Sciatic nerve (tissue), 2 donors: ENCODE results near the gene BTN1A1. TPM values are rescaled to one million over a fixed set of nuclear protein-coding genes. Genes with fewer than 3 reads are reported as not detected.
"Not testable (repeated sequence)": the region's sequence is repeated elsewhere in the genome, so short reads cannot be mapped to it uniquely, and the experiment has no call there.

Experiments
- ATAC-seq: fragments of 200-7000 bp; cut with Tn5 transposase; one replicate; pipeline ENCODE4 v1.9.1; 2020; ENCODE audit warnings: mild to moderate bottlenecking, moderate library complexity
- DNase-seq: peaks from one replicate; pipeline ENCODE4 v3.0.0-alpha.2; 2020; ENCODE audit warnings: low spot score
- intact Hi-C: fragments of 100-400 bp; cut with DNase I; formaldehyde crosslinking; loops from one replicate; pipeline ENCODE4 v1.14.2; 2022
- total RNA-seq: library from RNA; stranded (reverse); fragmentation: NEBNext Ultra II Directional; extraction: Animal tissue kit (Norgen Biotek cat#: 25700); gene quantifications from one replicate; pipeline ENCODE4 v1.2.1, GENCODE V29; 2021
- donor health status: DM: no; HTN: no; CAD: no.
- donor health status: DM: no; HTN: no; CAD: no.

The BTN1A1 gene
- total RNA-seq, 1 donor from 2014 or later: not detected

- peak; percentile 93 for DNase-seq
- intact Hi-C loops: no loop called here
- peak; percentile 76 for ATAC-seq
These were observed 32.8 kb downstream of the BTN1A1 start for GRCh38 chr6:26532699-26533531.

- DNase-seq (no peak), ATAC-seq (no peak)
- intact Hi-C loops: no loop called here
These were observed 33.4 kb downstream of the BTN1A1 start for GRCh38 chr6:26533532-26533931.

- ATAC-seq (no peak), DNase-seq (no peak)
- intact Hi-C loops: no loop called here
These were observed 34.8 kb downstream of the BTN1A1 start for GRCh38 chr6:26534681-26535465.

GRCh38 chr6:26536571-26537159 lies 36.6 kb downstream of the BTN1A1 start:
- intact Hi-C loops: no loop called here
- ATAC-seq: peak; percentile 2
- no peak for DNase-seq

GRCh38 chr6:26537160-26537845 lies 37.2 kb downstream of the BTN1A1 start:
- intact Hi-C loops: no loop called here
- peak; percentile 94 for DNase-seq
- ATAC-seq: peak; percentile 88

- DNase-seq (peak; percentile 88), ATAC-seq (peak; percentile 92)
- intact Hi-C loops: no loop called here
These were observed 37.9 kb downstream of the BTN1A1 start, which contains the start of gene HMGN4 for GRCh38 chr6:26537846-26538571. Gene HMGN4 (plus strand): TSS chr6:26538366. CDS start chr6:26545207, 6,841 bp downstream.

- peak; percentile 1 for ATAC-seq
- intact Hi-C loops: no loop called here
- DNase-seq: no peak
These were observed 38.4 kb downstream of the BTN1A1 start for GRCh38 chr6:26538572-26538902.

- no peak for DNase-seq
- no peak for ATAC-seq
- intact Hi-C loops: no loop called here
These were observed 39.0 kb downstream of the BTN1A1 start for GRCh38 chr6:26539071-26539615.

GRCh38 chr6:26541579-26541978 lies 41.5 kb downstream of the BTN1A1 start:
- DNase-seq (no peak), ATAC-seq (no peak)
- intact Hi-C loops: no loop called here

- no peak for DNase-seq
- intact Hi-C loops: no loop called here
- no peak for ATAC-seq
These were observed 43.9 kb downstream of the BTN1A1 start for GRCh38 chr6:26543953-26544352.

- DNase-seq: no peak
- intact Hi-C loops: no loop called here
- ATAC-seq: no peak
These were observed 44.4 kb downstream of the BTN1A1 start for GRCh38 chr6:26544473-26544872.

- DNase-seq: no peak
- no peak for ATAC-seq
- intact Hi-C loops: no loop called here
These were observed 45.5 kb downstream of the BTN1A1 start for GRCh38 chr6:26545627-26546026.

- intact Hi-C loops, DNase-seq, ATAC-seq: not testable (repeated sequence)
These were observed 47.3 kb downstream of the BTN1A1 start for GRCh38 chr6:26547363-26547762.

- ATAC-seq (peak; percentile 35), DNase-seq (peak; percentile 78)
- intact Hi-C loops: no loop called here
These were observed 50.3 kb downstream of the BTN1A1 start for GRCh38 chr6:26550250-26550993.

- intact Hi-C loops: no loop called here
- ATAC-seq: no peak
- DNase-seq: no peak
These were observed 52.1 kb downstream of the BTN1A1 start for GRCh38 chr6:26552205-26552604.

GRCh38 chr6:26552640-26553188 lies 52.6 kb downstream of the BTN1A1 start:
- ATAC-seq (no peak), DNase-seq (no peak)
- intact Hi-C loops: no loop called here

GRCh38 chr6:26553264-26553634 lies 53.1 kb downstream of the BTN1A1 start:
- intact Hi-C loops: no loop called here
- DNase-seq: peak; percentile 85
- peak; percentile 89 for ATAC-seq
